HG03378 (cell line): ENCODE measurements around the gene ABCG1.
A peak's percentile ranks its signal among the peaks of the same experiment; 100 is the strongest.

Experiments used
- ATAC-seq: cut with Tn5 transposase; IDR thresholded peaks from one replicate; pipeline ENCODE4 v1.9.1; 2021; ENCODE audit warnings: mild to moderate bottlenecking, moderate library complexity; ENCODE audit not compliant: unreplicated experiment

Gene ABCG1

DNA sequence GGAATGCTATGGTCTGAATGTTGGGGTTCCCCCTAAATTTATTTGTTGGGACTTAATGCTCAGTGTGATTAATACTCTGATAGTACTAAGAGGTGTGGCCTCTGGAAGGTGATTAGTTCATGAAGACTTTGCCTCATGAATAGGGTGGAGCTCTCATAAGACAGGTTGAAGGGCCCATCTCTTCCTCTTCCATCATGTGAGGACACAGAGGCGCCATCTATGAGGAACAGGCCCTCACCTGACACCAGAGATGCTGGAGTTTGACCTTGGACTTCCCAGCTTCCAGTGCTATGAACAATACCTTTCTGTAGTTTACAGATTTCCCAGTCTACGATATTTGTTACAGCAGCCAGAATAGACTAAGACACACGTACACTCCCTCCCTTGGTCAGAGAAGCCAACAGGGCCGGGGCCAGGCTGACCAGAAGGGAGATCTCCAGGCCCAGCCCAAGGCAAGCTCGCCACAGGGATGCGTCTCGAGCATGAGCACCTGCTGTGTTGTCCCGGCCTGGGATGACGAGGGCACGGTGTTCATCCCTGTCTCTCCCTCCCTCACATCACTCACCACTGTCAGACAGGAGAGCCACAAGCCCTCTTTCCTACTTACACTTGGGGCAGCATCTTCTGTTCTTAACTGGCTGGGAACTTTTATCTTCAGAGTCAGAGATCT, 4.7 kb upstream of the ABCG1 start:
- ATAC-seq: no peak

DNA sequence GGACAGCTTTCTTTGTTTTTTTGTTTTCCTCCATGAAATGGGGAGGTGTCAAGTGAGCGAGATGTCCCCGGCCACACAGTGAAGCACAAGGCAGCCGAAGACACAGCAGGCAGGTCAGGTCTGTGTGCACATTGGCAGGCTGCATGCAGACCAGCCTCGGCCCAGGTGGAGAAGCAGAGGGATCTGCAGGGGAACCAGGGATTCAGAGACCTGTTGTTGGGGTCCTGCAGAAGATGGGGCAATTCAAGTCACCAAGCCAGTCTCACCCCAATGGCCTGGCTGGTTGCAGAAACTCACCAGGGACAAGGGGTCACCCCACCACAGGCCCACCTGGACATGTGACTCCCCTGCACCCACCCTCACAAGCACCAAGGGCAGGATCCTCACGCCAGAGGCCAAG, 4.0 kb upstream of the ABCG1 start:
- no peak for ATAC-seq

DNA sequence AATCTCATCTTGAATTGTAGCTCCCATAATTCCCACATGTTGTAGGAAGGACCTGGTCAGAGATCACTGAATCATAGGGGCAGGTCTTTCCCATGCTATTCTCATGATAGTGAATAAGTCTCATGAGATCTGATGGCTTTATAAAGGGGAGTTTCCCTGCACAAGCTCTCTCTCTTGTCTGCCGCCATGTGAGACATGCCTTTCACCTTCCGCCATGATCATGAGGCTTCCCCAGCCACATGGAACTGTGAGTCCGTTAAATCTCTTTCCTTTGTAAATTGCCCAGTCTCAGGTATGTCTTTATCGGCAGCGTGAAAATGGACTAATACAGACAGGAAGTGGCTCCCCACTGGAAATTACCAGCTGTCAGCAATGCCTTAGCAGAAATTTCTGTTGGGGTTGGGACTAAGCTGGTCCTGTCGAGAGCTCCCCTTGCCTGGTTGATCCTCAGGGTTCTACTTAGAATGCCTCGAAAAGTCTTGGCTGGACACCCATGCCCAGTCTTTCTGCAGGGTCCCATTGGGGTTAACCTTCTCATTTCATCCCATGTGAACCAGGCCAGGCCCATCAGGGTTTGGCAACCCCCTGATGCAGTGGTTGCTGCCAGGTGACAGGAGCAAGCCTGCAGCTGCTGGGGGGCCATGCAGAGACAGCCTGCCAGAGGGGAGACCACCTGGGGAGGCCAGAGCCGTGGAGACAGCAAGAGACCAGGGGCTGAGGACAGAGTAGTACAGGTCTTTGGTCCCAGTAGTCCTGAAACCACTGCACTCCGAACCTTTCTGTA, 2.8 kb upstream of the ABCG1 start:
- ATAC-seq: no peak

DNA sequence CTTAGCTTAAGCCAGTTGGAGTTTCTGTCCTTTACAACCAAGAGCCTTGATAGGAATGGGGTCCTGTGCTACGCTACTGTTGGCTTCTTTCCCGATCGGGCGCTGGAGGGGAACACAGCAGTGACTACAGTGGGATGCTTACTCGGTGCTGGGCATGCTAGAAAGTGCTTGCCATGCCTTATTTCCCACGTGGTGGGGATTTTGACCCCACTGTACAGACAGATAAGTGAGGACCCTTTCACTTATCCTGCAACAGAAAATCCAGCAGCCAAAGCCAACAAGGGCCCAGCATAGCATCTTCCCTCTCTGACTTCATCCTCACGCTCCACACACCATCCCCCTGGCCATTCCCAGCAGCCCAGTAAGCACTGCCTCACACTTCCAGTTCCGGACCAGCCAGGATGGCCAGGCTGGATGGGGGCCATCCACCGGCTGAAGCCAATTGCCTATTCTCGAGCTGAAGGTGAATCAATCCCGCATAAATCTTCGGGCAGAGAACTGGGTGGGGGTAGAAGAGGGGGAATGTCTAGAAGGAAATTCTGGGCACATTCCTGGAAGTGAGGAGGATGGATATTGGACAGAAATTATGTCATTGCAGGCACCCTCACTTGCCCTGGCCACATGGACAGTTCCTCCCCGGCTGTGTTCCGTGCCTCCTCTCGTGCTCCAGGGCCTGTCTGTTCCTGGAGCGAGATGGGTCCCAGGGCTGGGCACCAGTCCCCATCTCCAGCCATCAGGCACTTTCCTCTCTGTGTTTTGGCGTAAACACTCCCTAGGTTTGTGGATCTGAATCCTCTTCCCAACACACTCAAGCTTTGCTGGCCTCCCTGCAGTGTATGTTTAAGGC, 2.0 kb upstream of the ABCG1 start:
- no peak for ATAC-seq

DNA sequence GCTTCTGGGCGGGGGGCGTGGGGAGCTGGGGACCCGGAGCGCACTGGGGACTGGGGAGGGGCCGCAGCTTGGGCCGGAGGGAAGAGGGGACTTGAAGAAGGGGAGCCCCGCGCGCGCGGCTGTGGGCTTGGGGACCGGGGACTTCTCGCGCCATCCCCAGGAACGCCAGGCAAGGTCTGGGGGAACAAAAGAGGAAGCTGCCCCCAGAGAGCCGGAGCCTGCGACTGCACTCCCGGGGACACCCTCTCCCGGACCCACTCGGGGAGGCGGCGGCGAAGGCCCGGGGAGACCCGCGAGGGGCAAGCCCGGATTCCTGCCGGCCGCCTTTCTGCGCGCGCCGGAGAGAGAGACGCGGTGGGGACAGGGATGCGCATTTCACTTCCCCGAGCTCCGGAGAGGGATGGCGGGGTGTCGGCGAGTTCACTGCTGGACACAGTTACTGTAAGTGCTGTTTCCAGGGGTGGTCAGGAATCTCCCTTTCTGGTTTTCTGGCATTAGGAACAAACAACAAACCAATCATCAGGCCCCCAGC, 732 bp downstream of the ABCG1 start:
- ATAC-seq: no peak

DNA sequence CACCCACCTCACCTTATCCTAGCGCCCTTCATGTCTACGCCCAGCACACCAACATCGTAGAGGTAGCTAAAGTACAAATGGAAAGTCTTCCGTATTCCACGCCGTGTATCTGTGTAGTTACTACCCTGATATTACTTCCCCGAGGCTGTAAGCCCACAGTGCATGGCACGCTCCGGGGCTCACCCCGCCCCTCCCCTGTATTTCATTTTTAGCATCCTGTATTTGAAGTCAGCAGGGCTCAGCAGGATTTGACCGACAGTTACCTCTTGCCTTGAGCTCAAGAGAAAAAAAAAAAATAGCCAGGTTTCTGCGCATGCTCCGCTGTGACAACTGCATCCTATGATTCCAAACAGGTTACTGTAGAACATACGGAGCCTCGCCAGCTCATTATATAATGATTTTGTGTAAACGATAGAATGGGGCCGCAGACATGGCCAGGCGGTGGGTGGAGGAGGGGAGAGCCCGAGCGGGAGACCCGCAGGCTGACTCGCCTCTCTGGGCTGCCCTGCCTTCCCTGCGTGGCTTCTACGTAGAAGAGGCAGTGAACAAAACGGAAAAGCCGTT, 1.3 kb downstream of the ABCG1 start:
- no peak for ATAC-seq

DNA sequence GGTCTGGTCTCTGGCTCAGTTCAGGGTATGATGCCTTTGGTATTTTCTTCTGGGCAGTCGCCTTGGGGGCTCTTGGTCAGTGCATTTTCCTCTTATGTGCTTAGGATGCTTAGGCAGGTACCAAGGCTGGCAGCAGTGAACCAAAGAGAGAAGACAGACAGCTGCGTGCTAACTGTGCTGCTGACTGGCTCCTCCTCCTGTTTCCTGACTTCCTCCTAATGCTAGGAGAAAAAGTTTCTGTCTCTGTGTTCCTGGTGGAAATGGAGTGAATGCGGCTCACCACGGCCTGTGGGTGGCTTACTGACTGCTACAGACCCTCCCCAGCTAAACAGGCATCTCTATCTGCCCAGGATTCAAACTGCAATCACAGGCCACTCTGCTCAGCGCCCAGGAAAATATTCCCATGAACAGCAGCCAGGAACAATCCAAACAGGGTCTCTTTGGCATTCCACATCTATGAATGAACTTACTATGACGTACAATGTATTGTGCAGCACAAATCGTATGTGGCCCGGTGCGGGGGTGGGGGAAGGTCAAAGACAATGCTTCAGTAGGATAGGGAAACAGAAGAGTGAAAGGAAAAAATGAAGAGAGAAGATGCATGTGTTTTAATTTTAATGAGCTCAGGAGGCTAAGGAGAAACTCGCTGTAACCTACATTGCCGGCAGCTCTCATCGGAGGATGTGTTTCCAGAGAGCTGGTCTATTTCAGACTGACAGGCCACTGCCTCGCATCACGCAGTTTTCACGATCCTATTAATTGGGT, 2.8 kb downstream of the ABCG1 start:
- ATAC-seq: no peak

DNA sequence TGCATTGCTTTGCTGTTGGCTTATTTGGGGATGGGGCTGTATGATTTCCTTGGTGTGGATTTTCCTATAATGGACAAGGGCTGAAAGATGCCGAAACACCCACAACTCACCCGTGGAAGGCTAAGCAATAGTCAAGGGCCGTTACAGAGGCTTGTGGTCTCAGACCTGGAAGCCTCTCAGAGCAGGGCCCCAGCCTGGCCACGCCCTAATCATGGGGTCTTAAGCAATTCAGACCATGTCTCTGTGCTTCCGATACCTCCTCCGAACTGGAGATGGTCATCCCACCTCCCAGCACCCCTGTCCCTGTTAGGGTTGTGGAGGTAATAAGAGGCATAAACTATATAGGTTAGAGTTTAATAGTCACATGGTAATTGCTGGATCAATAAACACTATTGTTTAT, 3.4 kb downstream of the ABCG1 start:
- no peak for ATAC-seq

DNA sequence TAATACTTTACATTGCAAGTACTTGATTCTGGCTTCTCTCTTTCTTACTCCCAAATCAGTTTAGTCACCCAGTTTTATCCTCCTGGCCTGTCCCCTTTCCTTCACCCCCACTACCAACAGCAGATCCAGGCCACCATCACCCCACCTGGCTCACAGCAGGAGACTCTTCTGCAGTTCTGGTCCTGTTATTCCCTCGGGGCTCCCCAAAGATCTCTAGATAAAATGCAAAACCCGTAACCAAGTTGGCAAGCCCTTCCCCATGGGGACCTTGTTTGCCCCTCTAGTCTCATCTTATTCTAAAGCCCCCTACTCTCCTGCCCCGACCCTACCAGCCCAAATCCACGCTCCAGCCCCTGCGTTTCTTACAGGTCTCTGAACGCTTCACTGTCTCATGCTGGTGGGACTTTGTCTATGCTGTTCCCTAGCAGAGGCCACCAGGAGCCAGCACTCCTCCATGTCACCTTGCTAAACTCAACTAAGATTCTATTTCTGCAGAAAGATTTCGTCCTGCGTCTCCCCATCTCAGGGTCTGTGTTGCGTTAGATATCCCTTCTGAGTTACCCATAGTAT, 4.0 kb downstream of the ABCG1 start:
- no peak for ATAC-seq

DNA sequence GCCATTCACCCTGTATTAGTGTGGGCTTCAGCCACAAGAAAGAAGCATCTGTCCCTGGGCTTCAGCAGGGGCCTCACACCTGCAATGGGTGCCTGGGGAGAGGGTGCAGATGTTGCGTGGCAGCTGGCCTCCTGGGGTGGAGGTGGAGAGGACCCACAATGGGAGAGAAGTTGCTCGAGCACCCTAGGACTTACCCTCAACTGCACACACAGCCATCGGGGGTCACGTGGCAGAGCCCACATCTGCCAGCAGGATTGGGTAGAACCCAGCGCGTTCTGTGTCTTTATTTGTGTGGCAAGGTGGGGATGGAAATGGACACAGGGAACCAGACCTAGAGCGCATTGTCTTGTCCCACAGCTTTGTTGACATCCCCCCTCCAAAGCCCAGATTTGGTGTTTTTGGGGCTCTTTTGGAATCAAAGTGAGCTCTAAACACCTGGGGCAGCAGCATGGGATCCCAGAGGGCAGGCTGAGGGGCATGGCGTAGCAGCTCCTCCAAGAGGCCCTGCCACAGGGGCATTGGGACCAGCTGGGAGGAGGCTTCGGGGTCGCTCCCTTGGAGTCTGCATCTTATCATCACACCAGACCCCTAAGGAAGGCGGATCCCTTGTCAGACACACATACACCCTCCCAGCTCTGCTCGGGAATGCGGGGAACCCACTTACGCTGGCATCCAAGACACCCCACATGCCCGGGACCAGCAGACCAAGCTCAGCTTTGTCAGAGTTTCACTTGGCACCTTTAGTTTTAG, 5.1 kb downstream of the ABCG1 start:
- ATAC-seq: no peak

DNA sequence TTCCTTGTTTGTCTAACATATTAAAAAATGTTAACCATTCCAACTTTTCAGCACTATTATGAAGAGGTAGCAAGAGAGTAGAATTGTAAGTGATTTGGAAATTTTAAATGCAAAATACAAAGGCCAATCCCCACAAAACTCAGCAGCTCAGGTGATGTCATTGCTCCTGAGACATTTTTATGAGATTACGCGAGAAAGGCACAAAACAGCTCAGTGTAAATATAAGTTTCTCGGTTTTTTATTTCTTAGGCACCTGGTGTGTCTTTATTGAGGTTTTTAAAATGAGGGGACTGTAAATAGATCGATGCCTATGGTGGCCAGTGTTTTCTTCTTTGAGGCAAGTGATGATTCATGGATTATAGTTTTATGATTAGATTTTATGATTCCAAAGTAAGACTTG, 6.1 kb downstream of the ABCG1 start:
- no peak for ATAC-seq

DNA sequence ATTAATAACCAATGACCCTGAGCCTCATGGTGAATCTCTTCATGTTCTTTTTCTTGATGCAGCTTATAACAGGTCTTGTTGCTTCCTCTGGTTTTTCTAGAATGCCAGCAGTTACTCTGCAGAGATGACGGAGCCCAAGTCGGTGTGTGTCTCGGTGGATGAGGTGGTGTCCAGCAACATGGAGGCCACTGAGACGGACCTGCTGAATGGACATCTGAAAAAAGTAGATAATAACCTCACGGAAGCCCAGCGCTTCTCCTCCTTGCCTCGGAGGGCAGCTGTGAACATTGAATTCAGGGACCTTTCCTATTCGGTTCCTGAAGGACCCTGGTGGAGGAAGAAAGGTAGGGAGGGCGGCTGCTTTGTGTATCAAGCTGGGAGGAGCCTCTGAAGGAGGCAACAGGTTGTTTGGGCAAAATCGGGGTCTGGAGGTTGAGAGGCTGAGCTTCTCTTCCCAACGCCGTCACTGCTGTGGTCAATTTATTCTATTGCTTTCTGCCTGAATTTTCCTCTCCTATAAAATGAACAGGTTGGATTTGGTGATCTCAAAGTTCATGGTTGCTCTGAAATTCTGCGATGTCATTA, 6.7 kb downstream of the ABCG1 start:
- ATAC-seq: no peak

DNA sequence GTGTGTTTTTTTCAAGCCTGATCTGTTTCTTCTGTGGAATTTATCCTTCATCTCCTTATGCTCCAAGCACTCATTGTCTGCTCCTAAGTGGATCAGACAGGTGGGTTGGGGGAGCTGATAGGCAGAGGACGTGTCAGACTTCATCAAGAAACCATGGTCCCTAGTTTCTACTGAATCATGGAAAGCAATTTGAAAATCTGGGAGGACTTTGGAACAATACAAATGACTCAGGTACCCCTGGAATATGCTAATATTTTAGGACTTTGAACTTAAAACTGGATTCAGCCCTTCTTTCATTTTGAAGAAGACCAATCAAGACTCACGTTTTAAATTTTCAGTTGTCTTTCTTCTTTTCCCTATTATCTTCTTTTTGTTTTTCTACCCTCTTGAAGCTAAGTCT, 7.7 kb downstream of the ABCG1 start:
- no peak for ATAC-seq

DNA sequence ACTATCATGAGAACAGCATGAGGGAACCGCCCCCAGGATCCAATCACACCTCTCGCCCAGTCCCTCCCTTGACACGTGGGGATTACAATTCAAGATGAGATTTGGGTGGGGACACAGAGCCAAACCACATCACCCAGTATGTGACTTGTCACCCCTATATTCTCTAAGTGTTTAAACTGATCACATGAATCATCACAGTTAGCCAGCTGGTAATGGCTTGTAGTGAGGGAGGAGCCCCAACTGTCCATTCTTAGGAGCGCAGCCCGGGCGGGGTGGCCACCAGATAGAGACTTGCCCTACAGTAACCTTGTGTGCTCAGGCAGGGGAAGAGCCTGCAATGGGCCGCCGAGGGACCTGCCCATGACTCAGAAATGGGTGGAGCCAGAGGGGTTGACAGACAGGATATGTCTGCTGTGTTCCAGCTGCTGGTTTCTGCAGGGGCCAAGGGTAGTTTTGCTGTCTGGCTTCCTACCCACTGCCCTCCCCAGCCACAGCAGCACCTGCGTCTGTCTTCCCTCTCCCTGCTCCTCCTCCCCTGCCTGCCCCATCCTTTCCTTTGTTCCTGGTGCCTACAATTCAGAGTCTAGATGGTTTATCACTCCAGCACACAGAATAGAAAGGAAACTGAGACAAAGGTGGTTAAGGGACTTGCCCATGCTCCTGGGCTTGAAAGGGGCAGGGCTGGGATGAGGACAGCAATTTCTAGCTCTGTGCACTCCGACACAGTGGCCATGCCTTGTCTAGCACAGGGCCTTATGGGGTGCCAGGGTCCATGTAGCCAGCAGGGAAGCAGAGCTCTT, 9.2 kb downstream of the ABCG1 start:
- ATAC-seq: peak; percentile 85

DNA sequence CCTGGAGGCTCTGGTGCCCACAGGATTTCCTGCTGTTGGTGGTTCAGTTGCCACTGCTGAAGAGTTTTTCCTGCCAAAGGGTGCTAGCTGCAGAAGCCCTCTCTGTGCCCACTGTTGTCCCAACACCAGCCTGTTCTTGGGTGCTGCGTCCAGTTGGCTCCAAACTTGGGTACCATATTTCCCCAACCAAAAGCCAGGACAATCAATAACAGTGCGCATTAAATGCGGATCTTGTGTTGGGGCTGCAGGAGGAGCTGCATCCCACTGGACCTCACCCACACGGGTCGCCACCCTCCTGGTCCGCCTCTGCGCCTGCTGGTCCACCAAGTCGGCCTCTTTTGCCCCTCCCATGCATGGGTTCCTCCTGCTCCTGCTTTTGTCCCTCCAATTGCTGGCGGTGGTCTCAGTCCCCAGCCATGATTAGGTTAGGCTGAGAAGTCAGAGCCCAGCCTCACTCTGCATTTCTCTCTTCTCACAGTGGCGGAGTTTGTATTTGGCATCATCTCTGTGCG, 9.8 kb downstream of the ABCG1 start:
- ATAC-seq: no peak

DNA sequence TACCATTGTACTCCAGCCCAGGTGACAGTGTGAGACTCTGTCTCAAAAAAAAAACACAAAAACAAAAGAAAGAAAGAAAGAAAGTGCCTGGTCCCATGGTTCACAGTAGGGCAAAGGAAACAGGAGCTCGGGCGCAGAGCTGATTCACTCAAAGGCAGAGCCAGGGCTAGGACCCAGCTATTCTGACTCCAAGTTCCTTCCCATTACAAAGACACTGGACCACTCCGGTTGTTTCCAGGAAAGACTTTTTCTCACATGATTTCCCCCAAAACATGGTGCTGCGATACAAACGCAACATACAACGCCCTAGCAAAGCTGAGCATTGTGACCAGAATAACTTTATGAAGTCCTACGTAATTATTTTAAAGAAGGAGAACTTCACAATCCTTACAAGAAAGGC, 10.7 kb downstream of the ABCG1 start:
- ATAC-seq: no peak

DNA sequence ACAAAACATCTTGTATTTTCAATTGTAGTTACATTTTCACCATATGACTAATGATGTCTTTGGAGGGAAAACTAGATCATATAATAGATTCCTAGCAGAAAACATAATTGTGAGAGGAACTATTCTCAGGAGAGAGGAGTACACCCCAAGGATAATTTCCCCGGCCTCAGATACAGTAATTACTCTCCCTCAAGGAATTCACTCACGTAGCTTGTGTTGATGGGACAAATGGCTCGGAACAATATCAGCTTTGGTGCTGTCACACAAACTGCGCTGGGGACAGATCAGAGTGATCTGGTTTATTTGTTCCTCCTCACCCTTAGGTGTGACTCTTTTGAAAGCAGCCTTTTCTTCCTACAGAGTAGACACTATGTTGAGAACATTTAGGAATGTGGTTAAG, 11.2 kb downstream of the ABCG1 start:
- no peak for ATAC-seq

DNA sequence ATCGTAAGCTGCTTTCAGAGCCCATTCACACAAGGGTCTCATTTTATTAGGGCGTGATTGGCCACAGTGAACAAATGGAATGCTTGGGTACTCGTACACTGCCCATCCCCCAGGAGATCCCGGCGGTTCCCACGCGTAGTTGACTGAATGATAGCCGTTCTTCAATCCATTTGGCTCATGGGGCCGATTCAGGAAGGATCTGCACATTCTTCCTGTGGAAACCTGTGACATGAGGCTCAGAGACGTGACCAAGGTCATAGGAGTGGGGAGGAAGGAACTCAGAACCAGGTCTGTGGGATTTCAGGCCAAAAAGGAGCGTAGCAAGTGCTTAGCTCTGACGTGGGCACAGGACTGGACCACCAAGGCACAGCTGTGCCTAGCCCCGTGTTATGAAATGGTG, 11.7 kb downstream of the ABCG1 start:
- ATAC-seq: no peak
